Glutamatergic neuron (in vitro differentiated cells): ENCODE data around the gene EFNA5. TPM values are rescaled to one million over a fixed set of nuclear protein-coding genes. Genes with fewer than 3 reads are reported as not detected.
"Not testable (repeated sequence)": the region's sequence is repeated elsewhere in the genome, so short reads cannot be mapped to it uniquely, and the experiment has no call there.

Experiments used
- DNase-seq: peaks from one replicate; pipeline ENCODE4 v3.0.0; 2022
- H3K27ac Mint-ChIP-seq: one replicate; pipeline ENCODE4 v1.8.0; 2020; ENCODE audit warnings: mild to moderate bottlenecking, mixed read lengths, inconsistent platforms; ENCODE audit not compliant: unreplicated experiment
- H3K27me3 Mint-ChIP-seq: one replicate; pipeline ENCODE4 v1.8.0; 2020; ENCODE audit warnings: mild to moderate bottlenecking, moderate library complexity, mixed read lengths, inconsistent platforms; ENCODE audit not compliant: unreplicated experiment
- H3K36me3 Mint-ChIP-seq: one replicate; pipeline ENCODE4 v1.8.0; 2020; ENCODE audit warnings: mild to moderate bottlenecking, mixed read lengths, inconsistent platforms; ENCODE audit not compliant: unreplicated experiment
- H3K4me1 Mint-ChIP-seq: one replicate; pipeline ENCODE4 v1.8.0; 2020; ENCODE audit warnings: mild to moderate bottlenecking, low read depth, mixed read lengths, inconsistent platforms; ENCODE audit not compliant: unreplicated experiment
- H3K4me3 Mint-ChIP-seq: one replicate; pipeline ENCODE4 v1.8.0; 2020; ENCODE audit warnings: mild to moderate bottlenecking, mixed read lengths, inconsistent platforms; ENCODE audit not compliant: unreplicated experiment
- H3K9me3 Mint-ChIP-seq: one replicate; pipeline ENCODE4 v1.8.0; 2020; ENCODE audit warnings: mild to moderate bottlenecking, moderate library complexity, mixed read lengths, inconsistent platforms; ENCODE audit not compliant: unreplicated experiment
- CTCF ChIP-seq: fragments of 200-600 bp; sonication (generic); IDR thresholded peaks from one replicate; pipeline ENCODE4 v1.5.0; 2021; ENCODE audit not compliant: partially characterized antibody, unreplicated experiment
- total RNA-seq: library from RNA; stranded (reverse); fragmentation: NEBNext Ultra II Directional; extraction: Animal tissue kit (Norgen Biotek cat#: 25700); gene quantifications from one replicate; pipeline ENCODE4 v1.2.1, GENCODE V29; 2021; ENCODE audit not compliant: unreplicated experiment

The EFNA5 gene
- total RNA-seq, 1 donor from 2014 or later, result 158 TPM

DNA sequence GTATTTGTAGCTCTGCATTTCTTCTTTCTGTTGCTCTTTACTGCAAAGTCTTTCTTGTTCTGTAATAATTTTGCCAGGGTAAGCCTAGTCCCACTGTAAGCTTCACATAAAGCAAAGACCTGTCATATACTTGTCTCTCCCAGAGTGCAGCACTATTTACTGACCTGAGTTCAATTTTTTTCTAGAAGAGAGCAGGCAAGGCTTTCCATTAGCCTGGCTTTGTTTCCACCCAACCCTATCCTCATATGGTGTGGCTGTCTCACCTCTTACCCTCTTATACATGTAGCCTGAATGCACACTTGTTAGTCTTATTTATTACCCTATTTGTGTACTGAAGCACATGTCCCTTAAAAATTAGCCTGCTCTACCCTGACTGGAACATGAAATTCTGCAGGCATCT lies 170.4 kb downstream of the EFNA5 start:
- Mint-ChIP-seq H3K27me3 (peaks cover 7% of the 10 kb centered on the region), H3K4me3 (peak overlapping the region; percentile 53), H3K4me1 (peaks cover 65% of the 10 kb centered on the region), H3K9me3 (peaks cover 16% of the 10 kb centered on the region), H3K36me3 (no peaks in the 10 kb centered on the region), H3K27ac (peak overlapping the region; percentile 80)
- DNase-seq, result no peak
- TF ChIP-seq CTCF, result no peak

- Mint-ChIP-seq H3K9me3 (peaks cover 16% of the 10 kb centered on the region), H3K4me1 (peaks cover 64% of the 10 kb centered on the region), H3K36me3 (no peaks in the 10 kb centered on the region), H3K4me3 (no peak overlapping the region), H3K27ac (peak overlapping the region; percentile 80), H3K27me3 (peaks cover 9% of the 10 kb centered on the region)
- DNase-seq, result no peak
- TF ChIP-seq CTCF, result no peak
Measured at GRCh38 chr5:107499776-107500175, 171.0 kb downstream of the EFNA5 start.

GRCh38 chr5:107499237-107499636 lies 171.5 kb downstream of the EFNA5 start:
- no peak overlapping the region for H3K4me3 Mint-ChIP-seq
- no peak for DNase-seq
- TF ChIP-seq CTCF, result no peak
- H3K9me3 Mint-ChIP-seq, result peaks cover 16% of the 10 kb centered on the region
- H3K27me3 Mint-ChIP-seq, result peaks cover 11% of the 10 kb centered on the region
- H3K27ac Mint-ChIP-seq, result no peak overlapping the region
- H3K4me1 Mint-ChIP-seq, result peaks cover 63% of the 10 kb centered on the region
- H3K36me3 Mint-ChIP-seq, result no peaks in the 10 kb centered on the region

- TF ChIP-seq CTCF, result no peak
- H3K27me3 Mint-ChIP-seq, result peaks cover 3% of the 10 kb centered on the region
- H3K27ac Mint-ChIP-seq, result no peak overlapping the region
- no peaks in the 10 kb centered on the region for H3K36me3 Mint-ChIP-seq
- peaks cover 3% of the 10 kb centered on the region for H3K9me3 Mint-ChIP-seq
- H3K4me1 Mint-ChIP-seq, result peaks cover 42% of the 10 kb centered on the region
- DNase-seq, result no peak
- H3K4me3 Mint-ChIP-seq, result no peak overlapping the region
Measured at GRCh38 chr5:107496466-107496865, 174.3 kb downstream of the EFNA5 start.

GRCh38 chr5:107494129-107494528 lies 176.6 kb downstream of the EFNA5 start:
- H3K4me1 Mint-ChIP-seq, result peaks cover 26% of the 10 kb centered on the region
- not testable (repeated sequence) for DNase-seq, H3K4me3 Mint-ChIP-seq, H3K27me3 Mint-ChIP-seq, H3K27ac Mint-ChIP-seq, H3K9me3 Mint-ChIP-seq, H3K36me3 Mint-ChIP-seq
